ENCODE results near the gene HAO2. TPM values are rescaled to one million over a fixed set of nuclear protein-coding genes. Genes with fewer than 3 reads are reported as not detected.

The HAO2 gene
- not detected in 5 replicates for total RNA-seq (2022; extraction: Qiagen RNA extraction)

GRCh38 chr1:119368554-119368953, at the start of gene HAO2:
Gene HAO2 (plus strand): TSS chr1:119368785. CDS start chr1:119381086, 12,301 bp downstream.

GRCh38 chr1:119414950-119415349, 46.4 kb downstream of the HAO2 start, which contains the start of gene HSD3B2:
Gene HSD3B2 (plus strand): TSS chr1:119415150. CDS start chr1:119415420, 270 bp downstream.

Other genes with a start within 250 kb of the HAO2 start
- 4.8 to 6.1 TPM (median 5.8 TPM) in 5 replicates for gene WARS2, start 228.1 kb upstream of the HAO2 start, total RNA-seq (2022; extraction: Qiagen RNA extraction)
- gene HSD3B2, start 46.4 kb downstream of the HAO2 start, total RNA-seq (2022; extraction: Qiagen RNA extraction): not detected in 5 replicates
- not detected in 5 replicates for gene HSD3B1, start 138.4 kb downstream of the HAO2 start, total RNA-seq (2022; extraction: Qiagen RNA extraction)